ENCODE data around the gene CYP4B1.
"Not testable (repeated sequence)": the region's sequence is repeated elsewhere in the genome, so short reads cannot be mapped to it uniquely, and the experiment has no call there.

Gene CYP4B1

DNA sequence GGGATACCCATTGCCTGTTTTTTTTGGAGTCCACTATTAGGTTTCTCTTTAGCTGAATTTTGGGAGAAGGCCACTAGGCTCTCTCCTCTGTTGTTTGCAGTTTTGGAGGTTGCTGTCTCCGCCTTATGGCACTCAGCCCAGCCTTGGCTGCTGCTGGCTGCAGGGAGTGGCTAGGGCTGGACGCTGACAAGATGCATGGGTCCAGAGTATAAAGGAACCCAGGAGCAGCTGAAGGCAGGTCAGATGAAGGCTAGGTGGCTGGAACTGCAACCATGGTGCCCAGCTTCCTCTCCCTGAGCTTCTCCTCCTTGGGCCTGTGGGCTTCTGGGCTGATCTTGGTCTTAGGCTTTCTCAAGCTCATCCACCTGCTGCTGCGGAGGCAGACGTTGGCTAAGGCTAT lies at the start of gene CYP4B1:
Gene CYP4B1, plus strand, starts transcription at position 237 of the 400 bp plus-strand sequence. Its CDS starts 36 bp downstream, at position 273.
- in situ Hi-C loops (cut with MboI; ENCODE audit: low sequenced_read_pairs): no loop called here

GRCh38 chr1:46749404-46749803 lies 49.4 kb upstream of the CYP4B1 start:
- in situ Hi-C loops (cut with MboI; ENCODE audit: low sequenced_read_pairs): loop anchor here (10.0 kb wide), 1 partner anchor 65 kb away; no protein-coding TSS in a partner anchor

DNA sequence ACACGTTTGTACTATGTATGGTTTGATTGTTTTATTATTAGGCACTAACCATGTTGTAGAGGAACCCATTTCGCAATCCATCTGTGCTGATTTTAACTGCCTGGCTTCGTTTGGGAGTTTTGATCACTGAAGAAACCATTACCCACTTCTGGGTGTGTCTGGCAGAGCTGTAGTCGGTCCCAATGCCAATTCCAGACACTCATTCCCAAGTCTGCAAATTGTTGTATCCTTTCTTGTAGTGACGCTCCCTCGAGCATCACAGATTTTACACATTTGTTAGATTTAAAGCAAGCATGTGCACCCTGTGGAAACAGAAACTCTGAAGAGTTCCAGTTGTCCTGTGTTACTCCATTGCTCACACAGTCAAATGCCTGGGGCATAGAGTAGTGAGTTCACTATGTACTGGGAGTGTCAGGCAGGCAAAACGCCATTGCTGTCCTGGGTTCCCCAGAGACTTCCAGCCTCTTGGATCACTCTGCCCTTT lies 48.9 kb upstream of the CYP4B1 start:
- in situ Hi-C loops (cut with MboI; ENCODE audit: low sequenced_read_pairs): loop anchor here (10.0 kb wide), 1 partner anchor 65 kb away; no protein-coding TSS in a partner anchor

- in situ Hi-C loops (cut with MboI; ENCODE audit: low sequenced_read_pairs): no loop called here
Observed at GRCh38 chr1:46753985-46754384, 44.9 kb upstream of the CYP4B1 start.

DNA sequence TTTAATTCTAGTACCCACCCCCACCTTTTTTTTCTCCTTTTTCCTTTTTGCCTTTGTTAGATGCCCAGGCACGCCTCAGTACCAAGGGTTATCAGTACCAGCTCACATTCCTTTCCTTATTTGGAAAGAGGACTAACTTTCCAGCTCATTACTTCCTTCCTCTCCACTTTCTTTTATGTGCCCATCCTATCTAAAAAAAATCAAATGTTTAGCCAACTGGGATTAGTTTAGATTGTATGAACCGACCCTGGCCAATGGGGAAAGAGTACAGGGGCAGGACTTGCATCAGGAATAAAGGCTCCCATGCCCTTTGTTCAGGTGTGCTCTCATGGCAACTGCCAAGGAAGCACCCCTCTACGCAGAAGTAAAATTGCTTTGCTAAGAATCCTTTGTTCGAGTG lies 44.1 kb upstream of the CYP4B1 start:
- in situ Hi-C loops (cut with MboI; ENCODE audit: low sequenced_read_pairs): not testable (repeated sequence)

- in situ Hi-C loops (cut with MboI; ENCODE audit: low sequenced_read_pairs): no loop called here
Observed at GRCh38 chr1:46755121-46755520, 43.7 kb upstream of the CYP4B1 start.

- in situ Hi-C loops (cut with MboI; ENCODE audit: low sequenced_read_pairs): no loop called here
Observed at GRCh38 chr1:46757247-46757955, 41.4 kb upstream of the CYP4B1 start.

DNA sequence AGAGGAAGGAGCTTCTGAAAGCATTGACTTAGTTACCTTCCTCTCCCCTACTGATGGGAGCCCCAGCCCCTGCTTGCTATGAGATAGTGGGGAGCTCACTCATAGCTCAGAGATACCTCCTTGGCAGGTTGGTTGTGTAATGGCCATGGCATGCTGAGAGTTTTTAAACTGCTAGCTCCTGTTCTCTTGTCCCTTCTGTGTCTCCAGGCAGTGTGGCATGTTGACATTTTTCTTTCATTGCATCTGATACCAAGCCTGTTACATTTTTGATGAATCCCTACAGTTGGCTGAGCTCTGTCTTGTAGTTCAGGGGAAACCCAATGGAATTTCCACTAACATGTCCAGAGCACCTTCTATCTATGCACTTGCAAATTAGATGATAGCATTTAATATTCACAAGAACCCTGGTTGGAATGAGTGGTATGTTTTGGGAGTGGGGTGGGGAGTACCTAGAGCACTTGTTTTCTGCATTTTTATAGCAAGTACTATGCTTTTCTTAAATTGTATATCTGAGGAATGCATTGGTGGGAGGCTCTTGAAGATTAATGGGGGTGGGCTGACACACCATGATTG lies 40.8 kb upstream of the CYP4B1 start:
- in situ Hi-C loops (cut with MboI; ENCODE audit: low sequenced_read_pairs): no loop called here

DNA sequence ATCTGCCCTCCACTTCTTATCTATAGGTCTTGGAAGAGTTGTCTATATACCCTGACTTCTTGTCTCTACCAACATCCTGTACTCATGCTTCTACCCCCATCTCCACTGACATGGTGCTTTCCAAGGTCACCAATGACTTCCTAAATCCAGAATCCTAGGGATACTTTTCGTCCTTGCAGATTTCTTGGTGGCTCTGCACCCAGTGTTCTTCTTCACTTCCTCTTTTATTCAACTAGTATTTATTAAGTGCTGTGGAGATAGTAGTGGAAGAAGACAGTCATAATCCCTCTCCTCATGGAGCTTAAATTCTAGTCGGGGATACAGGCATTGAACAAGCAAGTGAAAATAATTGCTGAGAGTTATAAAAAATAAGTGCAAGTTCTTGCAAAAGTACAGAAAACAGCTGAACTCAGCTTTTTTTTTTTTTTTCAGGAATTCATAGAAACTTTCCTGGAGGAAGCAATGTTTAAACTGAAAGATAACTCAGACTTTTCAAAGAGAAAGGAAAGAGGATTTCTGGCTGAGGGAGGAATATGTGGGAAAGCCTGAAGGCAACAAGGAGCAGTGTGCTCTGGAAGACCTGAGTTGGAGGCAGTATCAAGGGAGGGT lies 38.2 kb upstream of the CYP4B1 start:
- in situ Hi-C loops (cut with MboI; ENCODE audit: low sequenced_read_pairs): no loop called here

GRCh38 chr1:46761740-46762139 lies 37.1 kb upstream of the CYP4B1 start:
- in situ Hi-C loops (cut with MboI; ENCODE audit: low sequenced_read_pairs): no loop called here

- in situ Hi-C loops (cut with MboI; ENCODE audit: low sequenced_read_pairs): no loop called here
Observed at GRCh38 chr1:46764402-46764801, 34.4 kb upstream of the CYP4B1 start.

GRCh38 chr1:46767649-46768282 lies 31.1 kb upstream of the CYP4B1 start:
- in situ Hi-C loops (cut with MboI; ENCODE audit: low sequenced_read_pairs): no loop called here

DNA sequence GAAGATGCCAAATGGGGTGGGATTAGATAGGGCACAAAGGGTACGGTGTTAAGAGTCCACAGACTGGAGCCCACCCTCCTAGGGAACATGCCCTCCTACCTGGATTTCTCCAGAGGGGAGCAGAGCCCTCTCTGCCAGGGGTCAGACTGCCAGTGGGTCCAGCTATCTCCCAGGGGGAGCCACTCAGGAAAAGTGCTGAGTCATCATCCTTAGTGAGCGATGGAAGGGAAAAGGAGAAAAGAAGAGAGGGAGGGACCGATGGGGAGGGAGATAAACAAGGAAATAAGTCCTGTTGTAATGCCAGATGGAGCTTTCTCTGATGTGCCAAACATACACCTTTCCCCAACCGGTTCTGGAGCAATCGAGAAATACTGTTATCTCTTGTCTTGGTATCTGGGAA lies 30.4 kb upstream of the CYP4B1 start:
- in situ Hi-C loops (cut with MboI; ENCODE audit: low sequenced_read_pairs): no loop called here

- in situ Hi-C loops (cut with MboI; ENCODE audit: low sequenced_read_pairs): no loop called here
Observed at GRCh38 chr1:46769028-46769740, 29.7 kb upstream of the CYP4B1 start.

- in situ Hi-C loops (cut with MboI; ENCODE audit: low sequenced_read_pairs): no loop called here
Observed at GRCh38 chr1:46770541-46770940, 28.3 kb upstream of the CYP4B1 start.

DNA sequence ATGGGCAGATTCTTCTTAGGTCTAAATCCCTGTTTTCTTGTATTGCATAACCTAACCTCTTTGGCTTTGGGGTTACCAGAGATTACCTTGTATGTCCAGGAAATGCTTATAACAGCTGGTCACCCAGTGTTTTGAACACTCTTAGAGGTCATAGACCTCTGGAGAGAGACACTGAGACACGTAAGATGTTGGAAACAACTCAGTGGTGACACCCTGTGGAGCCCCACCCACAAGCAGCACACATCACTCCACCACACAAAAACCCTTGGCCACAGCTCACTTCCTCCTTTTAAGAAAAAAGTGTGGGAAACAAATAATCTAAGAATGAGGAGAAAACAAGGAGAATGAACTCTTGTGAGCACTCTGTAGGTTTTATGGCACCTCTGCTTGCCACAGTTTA lies 26.3 kb upstream of the CYP4B1 start:
- in situ Hi-C loops (cut with MboI; ENCODE audit: low sequenced_read_pairs): no loop called here

DNA sequence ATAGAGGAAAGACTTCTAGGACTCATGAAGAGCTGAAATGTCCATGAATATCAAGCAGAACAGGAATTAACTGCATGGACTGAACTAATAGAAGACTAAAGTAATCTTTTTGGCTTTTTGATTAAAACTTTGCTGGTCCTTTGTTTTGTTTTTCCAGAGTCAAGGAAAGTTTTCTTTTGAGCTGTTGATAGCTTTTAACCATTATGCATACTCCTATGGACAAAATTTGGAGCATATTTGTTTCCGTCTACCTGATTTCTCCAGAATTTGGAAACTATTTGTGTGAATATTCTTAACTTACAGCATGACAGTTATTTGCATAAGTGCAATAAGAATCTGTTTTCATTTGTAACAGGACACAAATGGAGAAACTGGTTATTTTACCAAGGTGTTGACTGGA lies 24.5 kb upstream of the CYP4B1 start:
- in situ Hi-C loops (cut with MboI; ENCODE audit: low sequenced_read_pairs): no loop called here

- in situ Hi-C loops (cut with MboI; ENCODE audit: low sequenced_read_pairs): not testable (repeated sequence)
Observed at GRCh38 chr1:46778456-46778855, 20.4 kb upstream of the CYP4B1 start.

DNA sequence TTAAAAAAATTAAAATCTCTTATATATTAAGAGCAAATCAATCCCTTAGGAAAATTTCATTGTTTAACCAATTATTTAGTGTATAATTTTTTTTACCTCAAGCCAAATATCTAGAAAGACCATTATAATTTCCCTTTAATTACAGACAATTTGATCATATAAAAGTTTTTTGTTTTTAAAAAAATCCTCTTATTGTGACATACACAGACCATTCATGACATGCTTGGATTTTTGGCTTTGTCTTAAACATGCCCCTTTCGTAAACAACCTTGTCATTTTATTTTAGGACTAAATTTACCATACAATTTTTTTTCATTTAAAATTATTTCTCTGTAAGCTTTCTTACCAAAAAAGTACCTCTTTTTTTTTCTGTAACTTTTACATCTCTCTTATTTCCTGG lies 14.2 kb upstream of the CYP4B1 start:
- in situ Hi-C loops (cut with MboI; ENCODE audit: low sequenced_read_pairs): no loop called here

DNA sequence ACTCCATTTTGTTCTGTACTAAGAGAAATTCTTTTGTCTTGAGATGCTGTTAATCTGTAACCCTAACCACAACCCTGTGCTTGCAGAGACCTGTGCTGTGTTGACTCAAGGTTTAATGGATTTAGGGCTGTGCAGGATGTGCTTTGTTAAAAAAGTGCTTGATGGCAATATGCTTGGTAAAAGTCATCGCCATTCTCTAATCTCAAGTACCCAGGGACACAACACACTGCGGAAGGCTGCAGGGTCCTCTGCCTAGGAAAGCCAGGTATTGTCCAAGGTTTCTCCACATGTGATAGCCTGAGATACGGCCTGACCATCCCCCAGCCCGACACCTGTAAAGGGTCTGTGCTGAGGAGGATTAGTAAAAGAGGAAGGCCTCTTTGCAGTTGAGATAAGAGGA lies 10.2 kb upstream of the CYP4B1 start:
- in situ Hi-C loops (cut with MboI; ENCODE audit: low sequenced_read_pairs): not testable (repeated sequence)
